HG03571 (cell line): Measurements from ENCODE around the gene JAG2.

Experiments
- ATAC-seq: cut with Tn5 transposase; IDR thresholded peaks from one replicate; pipeline ENCODE4 v1.9.1; 2021; ENCODE audit not compliant: unreplicated experiment

JAG2 gene

DNA sequence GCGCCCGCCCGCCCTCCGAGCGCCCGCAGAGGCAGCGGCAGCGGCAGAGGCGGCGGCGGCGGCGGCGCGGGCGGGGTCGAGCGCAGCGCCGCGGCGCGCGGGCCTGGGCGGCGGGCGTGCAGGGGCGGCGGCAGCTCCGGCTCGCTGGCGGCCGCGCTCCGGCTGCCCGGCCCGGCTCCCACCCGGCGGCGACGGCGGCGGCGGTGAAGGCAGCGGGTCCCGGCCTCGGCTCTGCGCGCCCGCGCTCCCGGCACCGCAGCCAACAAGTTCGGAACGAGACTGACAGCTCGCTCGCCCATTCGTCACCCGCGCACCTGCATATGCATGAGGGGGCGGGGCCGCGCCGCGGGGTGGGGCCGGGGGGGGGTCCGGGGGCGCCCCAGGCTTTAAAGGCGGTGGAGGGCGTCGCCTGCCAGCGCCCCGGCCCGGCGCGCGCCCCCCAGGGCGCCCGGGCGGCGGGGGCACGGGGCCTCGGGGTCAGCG, at the start of gene JAG2:
TSS of gene JAG2 (minus strand) at position 281 of the 483 bp plus-strand sequence. CDS start 356 bp downstream, outside the sequence.
- no peak for ATAC-seq

DNA sequence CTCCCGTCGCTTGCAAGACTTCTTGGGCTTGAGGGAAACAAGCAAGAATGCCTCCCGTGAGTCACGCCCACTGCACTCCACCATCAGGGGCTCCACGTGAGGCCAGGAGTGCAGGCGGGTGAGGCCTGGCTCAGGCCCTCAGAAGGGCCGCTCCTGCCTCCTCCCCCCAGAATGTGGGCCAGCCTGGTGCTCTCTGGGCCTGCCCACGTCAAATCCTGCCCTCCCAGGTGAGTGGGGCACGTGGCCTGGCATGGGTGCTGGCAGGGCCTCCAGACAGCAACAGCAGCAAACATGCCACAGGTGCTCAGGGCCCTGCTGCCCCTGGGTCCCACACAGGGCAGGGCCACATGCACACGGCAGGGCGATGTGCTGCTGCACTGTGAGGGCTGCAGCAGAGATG, 49.2 kb upstream of the JAG2 start:
- ATAC-seq: no peak

GRCh38 chr14:105216490-105217247, 48.1 kb upstream of the JAG2 start:
- ATAC-seq: no peak

- ATAC-seq: no peak
Observed at GRCh38 chr14:105215602-105216001, 47.0 kb upstream of the JAG2 start.

DNA sequence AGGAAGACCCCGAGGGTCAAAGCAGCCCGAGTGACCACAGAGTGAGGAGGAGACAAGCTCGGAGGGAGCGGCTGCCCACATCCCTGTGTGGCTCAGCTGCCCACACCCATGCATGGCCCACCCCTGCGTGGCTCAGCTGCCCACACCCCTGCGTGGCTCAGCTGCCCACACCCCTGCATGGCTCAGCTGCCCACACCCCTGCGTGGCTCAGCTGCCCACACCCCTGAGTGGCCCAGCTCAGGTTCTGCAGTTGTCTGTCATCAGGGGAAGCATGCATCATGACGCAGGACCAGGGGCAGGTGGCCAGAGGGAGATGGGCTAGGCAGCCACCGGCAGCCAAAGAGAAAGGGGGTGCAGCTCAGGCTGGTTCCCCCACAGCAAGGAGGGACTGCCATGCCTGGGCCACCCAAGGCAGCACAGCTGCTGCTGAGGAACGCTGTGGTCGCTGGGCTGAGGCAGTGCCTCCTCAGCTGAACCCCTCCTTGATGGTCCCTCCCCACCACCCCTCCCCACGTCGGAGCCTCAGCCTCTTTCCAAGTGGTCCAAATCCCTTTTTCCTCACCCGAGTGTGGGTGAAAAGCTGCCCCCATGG, 45.8 kb upstream of the JAG2 start:
- no peak for ATAC-seq

GRCh38 chr14:105213361-105213760, 44.8 kb upstream of the JAG2 start:
- no peak for ATAC-seq

GRCh38 chr14:105212541-105213300, 44.1 kb upstream of the JAG2 start:
- ATAC-seq: no peak

- ATAC-seq: no peak
Observed at GRCh38 chr14:105211758-105212089, 43.1 kb upstream of the JAG2 start.

DNA sequence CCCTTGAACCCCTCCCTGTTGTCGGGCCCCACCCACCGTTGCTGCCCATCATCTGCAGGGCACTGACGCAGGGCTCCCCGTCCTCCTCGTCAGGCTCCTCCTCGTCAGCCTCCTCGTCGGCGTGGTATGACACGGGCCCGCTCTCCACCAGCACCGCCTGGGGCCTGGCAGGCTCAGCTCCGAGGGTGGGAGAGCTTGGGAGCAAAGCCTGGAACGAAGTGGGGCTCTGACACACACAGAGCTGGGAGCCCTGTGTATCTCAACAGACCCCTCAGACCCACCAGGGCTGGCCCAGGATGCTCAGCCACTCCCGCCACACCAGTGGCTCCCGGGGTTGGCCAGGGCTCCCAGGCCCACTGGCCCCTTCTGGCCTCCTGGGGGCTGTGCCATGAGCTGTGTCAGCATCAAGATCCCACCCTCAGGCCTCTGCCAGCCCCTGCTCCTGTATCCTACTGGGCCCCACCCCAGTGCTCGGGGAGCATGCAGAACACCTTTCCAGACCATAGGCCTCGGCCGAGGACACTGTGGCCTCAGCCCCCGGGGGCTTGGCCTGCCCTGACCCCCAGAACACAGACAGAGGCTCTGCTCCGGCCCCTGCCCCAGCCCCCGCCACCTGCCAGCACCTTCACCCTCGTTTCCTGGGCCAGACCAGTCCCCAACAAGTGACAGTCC, 42.6 kb upstream of the JAG2 start:
- ATAC-seq: no peak

DNA sequence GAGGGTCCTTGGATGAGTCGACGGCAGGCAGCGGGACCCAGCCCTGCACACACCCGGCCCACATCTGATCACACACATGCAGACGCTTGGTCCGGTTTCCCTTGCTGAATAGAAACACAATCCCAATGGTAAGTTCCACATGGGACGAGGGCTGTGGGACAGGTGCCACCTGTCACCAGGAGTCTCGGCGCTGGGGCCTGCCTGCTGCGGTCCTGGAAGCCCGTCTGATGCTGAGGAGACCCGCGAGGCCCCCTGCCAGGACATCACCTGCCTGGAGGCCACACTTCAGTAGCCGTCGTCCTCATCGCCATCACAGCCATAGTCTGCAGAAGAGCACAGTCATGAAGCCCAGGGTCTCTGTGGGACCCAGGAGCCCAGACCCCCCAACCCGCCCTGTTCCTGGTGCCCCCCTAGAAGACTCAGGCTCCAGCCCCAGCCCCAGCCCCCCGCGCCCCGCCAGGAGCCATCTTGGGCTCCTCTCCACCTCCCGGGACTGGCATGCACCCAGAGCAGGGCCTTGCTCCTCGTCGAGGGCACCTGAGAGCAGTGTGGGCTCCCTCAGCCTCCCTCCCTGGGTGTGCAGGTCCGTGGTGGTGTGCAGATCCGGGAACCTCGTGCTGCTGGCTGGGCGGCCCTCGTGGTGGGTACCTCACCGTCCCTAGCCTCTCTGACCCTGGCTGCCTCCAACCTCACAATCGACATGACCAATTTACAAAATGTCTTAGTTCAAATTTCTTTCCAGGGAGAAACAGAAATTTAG, 41.9 kb upstream of the JAG2 start:
- no peak for ATAC-seq

DNA sequence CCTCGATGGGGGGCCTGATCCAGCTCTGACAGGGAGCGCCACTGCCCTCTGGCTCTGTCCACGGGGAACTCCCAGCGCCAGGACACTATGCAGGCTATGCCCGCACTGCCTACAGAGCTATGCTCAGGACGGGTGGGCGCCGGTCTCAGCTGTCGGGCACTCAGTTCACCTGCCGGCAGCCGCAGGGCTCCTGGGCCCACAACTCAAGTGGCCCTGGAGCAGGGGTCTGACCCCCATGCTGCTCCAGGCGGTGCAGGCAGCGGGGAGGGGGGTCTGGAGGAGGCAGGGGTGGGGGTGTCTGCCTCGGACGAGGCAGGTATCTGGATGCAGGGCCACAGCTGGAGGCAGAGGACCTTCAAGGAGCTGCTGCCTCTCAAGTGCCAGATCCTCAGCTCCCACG, 41.1 kb upstream of the JAG2 start:
- ATAC-seq: no peak

DNA sequence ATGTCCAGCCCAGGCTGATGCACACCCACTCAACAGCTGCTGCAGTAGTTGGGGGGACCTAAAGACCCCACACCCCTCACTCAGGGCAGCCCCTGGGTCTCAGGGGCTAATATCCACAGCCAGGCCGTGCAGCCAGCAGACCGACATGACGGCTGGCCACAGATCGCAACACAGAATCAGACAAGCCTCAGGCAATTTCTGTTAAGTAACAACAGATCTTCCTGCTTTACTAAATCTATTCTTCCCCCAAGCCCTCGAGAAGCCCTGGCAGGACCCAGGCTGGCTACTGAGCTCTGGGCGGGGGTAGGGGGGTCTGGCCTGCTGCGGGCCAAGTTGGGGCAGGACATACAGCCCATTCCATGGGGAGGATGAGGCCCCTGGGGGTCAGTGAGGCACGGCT, 40.5 kb upstream of the JAG2 start:
- ATAC-seq: no peak

DNA sequence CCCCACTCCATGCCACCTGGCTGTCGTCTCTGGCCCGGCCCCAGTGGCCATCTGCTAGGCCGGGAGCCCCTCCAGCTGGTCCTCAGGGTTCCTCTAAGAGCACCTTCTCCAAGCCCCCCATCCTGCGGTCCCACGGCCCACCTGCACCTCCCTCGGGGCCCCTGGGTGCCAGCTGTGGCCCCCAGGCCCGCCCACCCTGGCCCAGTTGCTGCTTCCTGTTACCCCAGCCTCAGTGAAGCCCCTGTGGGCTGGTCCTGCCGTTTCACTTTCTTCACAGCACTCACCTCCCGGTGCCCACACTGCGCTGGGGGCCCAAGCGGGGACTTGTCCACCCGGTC, 40.1 kb upstream of the JAG2 start:
- ATAC-seq: no peak

DNA sequence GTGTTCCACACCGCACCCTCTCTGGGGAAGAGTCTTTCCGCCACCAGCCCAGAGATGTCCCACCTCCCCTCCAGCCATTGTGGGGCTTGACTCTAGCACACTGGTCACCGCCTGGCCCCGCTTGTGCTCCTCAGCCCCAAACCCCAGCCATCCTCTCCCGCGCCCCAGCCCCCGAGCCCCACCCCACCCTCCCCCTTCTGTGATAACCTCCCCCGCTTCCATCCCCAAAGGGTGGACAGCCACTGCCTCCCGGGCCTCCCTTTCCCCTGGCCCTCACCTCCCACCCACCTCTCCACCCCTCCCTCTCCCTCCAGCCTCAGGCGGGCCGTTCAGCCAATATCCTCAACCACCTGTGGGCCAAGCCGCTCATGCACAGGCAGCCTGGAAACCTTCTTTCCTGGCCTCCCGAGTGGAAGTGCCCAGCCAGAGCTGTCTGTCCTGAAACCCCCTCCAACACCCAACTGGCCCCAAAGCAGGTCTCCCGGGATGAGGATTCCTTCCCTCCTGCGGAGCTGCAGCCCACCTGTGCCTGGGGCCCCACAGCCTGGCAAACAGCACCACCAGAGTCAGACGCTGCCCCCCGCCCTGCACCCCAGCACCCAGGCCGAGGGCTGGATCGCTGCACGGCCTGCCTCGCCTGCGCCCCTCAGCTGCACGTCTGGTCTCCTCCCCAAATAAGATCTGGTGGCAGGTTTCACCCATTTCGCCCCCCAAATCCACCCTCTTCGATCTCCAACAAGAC, 39.6 kb upstream of the JAG2 start:
- ATAC-seq: no peak

DNA sequence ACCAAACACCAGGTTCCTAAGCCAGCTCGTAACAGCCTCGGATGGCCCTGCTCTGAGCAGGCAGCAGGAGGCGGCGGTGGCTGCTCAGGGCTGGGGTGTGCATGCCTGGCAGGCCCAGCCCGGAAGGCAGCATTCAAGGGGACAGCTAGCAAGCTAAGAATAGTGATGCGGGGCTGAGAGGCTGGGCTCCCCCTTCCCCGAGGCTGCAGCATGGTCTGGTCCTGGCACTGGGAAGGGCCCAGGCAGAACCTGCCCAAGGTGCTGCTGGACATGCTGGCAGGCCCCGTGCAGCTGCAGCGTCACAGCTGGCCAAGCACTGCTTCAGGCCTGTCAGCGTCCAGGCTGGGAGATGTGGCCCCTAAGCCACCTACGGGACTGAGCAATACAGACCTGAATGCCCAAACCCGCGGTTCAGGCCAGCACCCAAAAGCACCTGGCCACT, 38.9 kb upstream of the JAG2 start:
- ATAC-seq: no peak

GRCh38 chr14:105206873-105207272, 38.3 kb upstream of the JAG2 start:
- ATAC-seq: no peak

DNA sequence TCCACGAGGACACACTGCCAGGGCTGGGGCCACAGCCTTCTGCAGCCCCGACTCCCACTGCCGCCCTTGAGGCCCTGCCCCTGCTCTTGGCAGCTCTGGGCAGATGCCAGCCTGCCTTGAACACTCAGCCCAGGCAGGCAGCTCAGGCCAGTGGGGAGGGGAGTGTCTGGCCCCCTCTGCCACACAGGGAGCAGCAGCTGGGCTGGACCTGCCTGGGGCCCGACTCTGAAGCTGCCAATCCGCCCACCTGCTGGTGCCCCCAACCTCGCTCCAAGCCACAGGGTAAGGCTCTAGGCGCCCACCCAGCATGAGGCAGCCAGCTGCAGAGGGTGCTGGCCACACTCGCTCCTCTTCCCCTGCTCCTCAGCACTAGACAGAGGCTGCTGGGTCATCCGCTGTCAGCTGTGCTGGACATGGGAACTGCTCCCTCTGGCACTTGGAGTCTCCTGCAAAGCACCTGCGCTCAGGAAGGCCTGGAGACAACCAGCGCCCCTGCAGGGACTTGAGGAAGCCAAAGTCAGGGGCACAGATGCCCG, 37.2 kb upstream of the JAG2 start:
- ATAC-seq: no peak

DNA sequence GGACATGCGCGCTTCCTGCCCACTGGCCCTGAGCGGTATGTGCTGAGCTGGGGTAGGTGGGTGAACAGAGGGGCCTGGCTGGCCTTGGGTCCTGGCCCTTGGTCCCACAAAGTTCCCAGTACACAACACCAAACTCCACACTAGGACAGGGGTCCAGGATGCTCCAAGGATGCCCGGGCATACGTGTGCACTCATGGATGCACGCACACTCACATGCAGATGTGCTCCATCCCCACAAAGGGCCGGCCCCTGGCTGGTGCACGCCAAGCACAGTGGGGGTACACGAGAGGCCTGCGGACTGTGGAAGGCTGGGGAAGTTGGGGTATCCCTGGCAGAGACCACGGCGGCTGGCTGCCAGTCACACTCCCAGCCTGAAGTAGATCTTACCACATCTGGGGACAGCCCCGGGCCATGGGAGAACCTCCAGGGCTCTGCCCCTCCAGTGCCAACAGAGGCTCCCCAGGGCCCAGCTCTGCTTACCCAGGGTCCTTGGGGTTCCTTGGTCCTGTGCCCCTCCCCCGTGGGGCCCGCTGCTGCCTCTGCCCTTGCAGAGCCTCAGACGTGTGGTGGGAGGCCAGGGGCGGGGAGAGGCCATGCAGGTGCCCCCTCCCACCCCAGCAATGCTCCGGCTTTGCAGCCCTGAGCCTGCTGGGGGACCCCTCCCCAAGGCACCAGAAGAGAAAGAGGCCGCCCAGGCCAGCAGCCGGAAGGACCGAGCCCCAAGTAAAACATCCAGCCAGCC, 36.5 kb upstream of the JAG2 start:
- no peak for ATAC-seq
